HG02840 (cell line): ENCODE data around the gene CHD9NB.
"Not testable (repeated sequence)": the region's sequence is repeated elsewhere in the genome, so short reads cannot be mapped to it uniquely, and the experiment has no call there.

Experiments used
- ATAC-seq: cut with Tn5 transposase; IDR thresholded peaks from one replicate; pipeline ENCODE4 v1.9.1; 2021; ENCODE audit warnings: mild to moderate bottlenecking, moderate library complexity, moderate number of reproducible peaks; ENCODE audit not compliant: unreplicated experiment, low FRiP score

The CHD9NB gene

GRCh38 chr16:53084746-53085334 lies 32.1 kb upstream of the CHD9NB start:
- ATAC-seq, result no peak

- no peak for ATAC-seq
Observed at GRCh38 chr16:53084141-53084541, 31.4 kb upstream of the CHD9NB start.

- ATAC-seq, result no peak
Observed at GRCh38 chr16:53083119-53083518, 30.4 kb upstream of the CHD9NB start.

GRCh38 chr16:53082509-53082908 lies 29.8 kb upstream of the CHD9NB start:
- no peak for ATAC-seq

- no peak for ATAC-seq
Observed at GRCh38 chr16:53081686-53082407, 29.1 kb upstream of the CHD9NB start.

- no peak for ATAC-seq
Observed at GRCh38 chr16:53081032-53081424, 28.3 kb upstream of the CHD9NB start.

GRCh38 chr16:53080345-53081031 lies 27.8 kb upstream of the CHD9NB start:
- ATAC-seq, result no peak

GRCh38 chr16:53078765-53079485 lies 26.2 kb upstream of the CHD9NB start:
- no peak for ATAC-seq

- ATAC-seq, result no peak
Observed at GRCh38 chr16:53078247-53078646, 25.6 kb upstream of the CHD9NB start.

GRCh38 chr16:53075461-53075860 lies 22.8 kb upstream of the CHD9NB start:
- not testable (repeated sequence) for ATAC-seq

GRCh38 chr16:53074296-53074695 lies 21.6 kb upstream of the CHD9NB start:
- not testable (repeated sequence) for ATAC-seq

- ATAC-seq, result no peak
Observed at GRCh38 chr16:53073022-53073421, 20.3 kb upstream of the CHD9NB start.

GRCh38 chr16:53071748-53072301 lies 19.1 kb upstream of the CHD9NB start:
- peak; percentile 71 for ATAC-seq

GRCh38 chr16:53069772-53070171 lies 17.1 kb upstream of the CHD9NB start:
- ATAC-seq, result no peak

GRCh38 chr16:53068423-53068833 lies 15.7 kb upstream of the CHD9NB start:
- peak; percentile 42 for ATAC-seq

- ATAC-seq, result no peak
Observed at GRCh38 chr16:53067675-53068074, 15.0 kb upstream of the CHD9NB start.

GRCh38 chr16:53065461-53066061 lies 12.9 kb upstream of the CHD9NB start:
- no peak for ATAC-seq

- ATAC-seq, result no peak
Observed at GRCh38 chr16:53064081-53064578, 11.4 kb upstream of the CHD9NB start.

GRCh38 chr16:53061701-53062159 lies 9.0 kb upstream of the CHD9NB start:
- peak; percentile 79 for ATAC-seq

GRCh38 chr16:53061256-53061655 lies 8.6 kb upstream of the CHD9NB start:
- no peak for ATAC-seq
